Measurements from ENCODE around the gene GOLGA8K.
"Not testable (repeated sequence)": the region's sequence is repeated elsewhere in the genome, so short reads cannot be mapped to it uniquely, and the experiment has no call there.

GRCh38 chr15:32426511-32426910 is 23.4 kb upstream of the GOLGA8K start:
- not testable (repeated sequence) for TF ChIP-seq CTCF (IDR thresholded peaks at IDR 0.05; ENCODE audit: insufficient read depth, low read length, poor library complexity, severe bottlenecking); EZH2phosphoT487 (conservative IDR thresholded peaks at IDR 0.05; ENCODE audit: low read length)

Measured in SU-DHL-6 (cell line).